HepG2 (cell line): ENCODE results near the gene YEATS2. TPM values are rescaled to one million over a fixed set of nuclear protein-coding genes. Genes with fewer than 3 reads are reported as not detected.

Source experiments
- ATAC-seq: fragments of 200-7000 bp; cut with Tn5 transposase; 3 replicates; pipeline ENCODE4 v1.9.1; 2020; ENCODE audit warnings: mild to moderate bottlenecking, moderate library complexity
- BruUV-seq: library from RNA; stranded (reverse); fragments of 400-500 nt; replicated peaks from 2 replicates; lab custom pipeline; 2021; lab: Mats Ljungman, UMichigan
- CTCF ChIA-PET: fragments of 300-600 bp; formaldehyde crosslinking; extraction: SDS; loops from one replicate; lab custom pipeline; 2021; ENCODE audit warnings: low total read pairs, inconsistent platforms, low intra/inter-chr PET ratio; lab: Yijun Ruan, JAX
- POLR2A ChIA-PET: fragments of 350-600 bp; sonication (Branson Sonifier 250); formaldehyde crosslinking; loops from one replicate; lab custom pipeline; 2020; ENCODE audit warnings: antibody characterized with exemption, inconsistent platforms; lab: Yijun Ruan, JAX
- DNase-seq: peaks from one replicate; pipeline ENCODE4 v3.0.0-alpha.2; 2015; ENCODE audit warnings: low spot score
- FAIRE-seq: peaks from 3 replicates; lab custom pipeline; 2011; peaks lifted over from hg19 to GRCh38; lab: Jason Lieb, UNC
- H2AFZ ChIP-seq: one replicate; pipeline ENCODE4 v1.6.1; 2011; ENCODE audit warnings: low read length, inconsistent platforms
- H3K27ac ChIP-seq: fragments of 300-600 bp; 3 replicates; pipeline ENCODE4 v1.8.0; 2011; ENCODE audit warnings: mixed run types, mild to moderate bottlenecking, mixed read lengths, low read length, inconsistent platforms; ENCODE audit not compliant: insufficient read depth; ENCODE audit errors: extremely low read length
- H3K27me3 ChIP-seq, 2 experiments: fragments of 200-600 bp in 1 of 2; 2 replicates in 1 of 2; 3 replicates in 1 of 2; pipeline versions ENCODE4 v1.6.0 to v1.8.0; 2011; ENCODE audit warnings: low read length in 2 of 2, mild to moderate bottlenecking in 2 of 2, moderate library complexity in 2 of 2, inconsistent platforms in 1 of 2; ENCODE audit not compliant: insufficient read depth in 2 of 2, control insufficient read depth in 1 of 2
- H3K36me3 ChIP-seq, 2 experiments: fragments of 200-600 bp in 1 of 2; replicated peaks in 1 of 2; 2 replicates in 1 of 2; 3 replicates in 1 of 2; pipeline versions ENCODE4 v1.5.1 to v1.8.0; 2011; ENCODE audit warnings: low read length in 2 of 2, inconsistent platforms in 1 of 2; ENCODE audit not compliant: insufficient read depth in 2 of 2, control insufficient read depth in 1 of 2
- H3K4me1 ChIP-seq: 2 replicates; pipeline ENCODE4 v1.5.1; 2012; ENCODE audit warnings: low read length, inconsistent platforms; ENCODE audit not compliant: insufficient read depth
- H3K4me2 ChIP-seq: 2 replicates; pipeline ENCODE4 v1.6.0; 2011; ENCODE audit warnings: low read depth, low read length, inconsistent platforms
- H3K4me3 ChIP-seq, 3 experiments: fragments of 200-600 bp in 1 of 3; sonication (generic), shearing (Covaris generic) in 1 of 3; replicated peaks in 1 of 3; 2 replicates each; pipeline ENCODE4 v1.5.1; 2011 to 2016; ENCODE audit warnings: low read length in 3 of 3, inconsistent platforms in 2 of 3, low read depth in 2 of 3, mild to moderate bottlenecking in 2 of 3, control low read depth in 1 of 3, mixed read lengths in 1 of 3; ENCODE audit not compliant: insufficient read depth in 1 of 3
- H3K79me2 ChIP-seq: one replicate; pipeline ENCODE4 v1.6.1; 2011; ENCODE audit warnings: low read length, inconsistent platforms; ENCODE audit not compliant: insufficient read depth
- H3K9ac ChIP-seq: 2 replicates; pipeline ENCODE4 v1.6.0; 2011; ENCODE audit warnings: mild to moderate bottlenecking, low read depth, low read length, inconsistent platforms; ENCODE audit not compliant: insufficient read depth
- H3K9me3 ChIP-seq: 2 replicates; pipeline ENCODE4 v1.5.1; 2012; ENCODE audit warnings: mild to moderate bottlenecking, low read length
- H4K20me1 ChIP-seq: 2 replicates; pipeline ENCODE4 v1.6.0; 2011; ENCODE audit warnings: inconsistent platforms, mild to moderate bottlenecking, low read length, moderate library complexity; ENCODE audit not compliant: insufficient read depth
- FIP1L1 ChIP-seq: fragments of 200-400 bp; formaldehyde crosslinking; IDR thresholded peaks from 2 replicates; pipeline ENCODE4 v1.6.1; 2018; ENCODE audit warnings: low read depth, mild to moderate bottlenecking, low read length, moderate library complexity, borderline replicate concordance; ENCODE audit not compliant: insufficient read depth
- NFRKB ChIP-seq: fragments of 450-650 bp; IDR thresholded peaks from 2 replicates; pipeline ENCODE4 v1.6.1; 2017
- RARG ChIP-seq: sonication (generic); formaldehyde crosslinking; IDR thresholded peaks from 2 replicates; pipeline ENCODE4 v1.4.0; 2020; ENCODE audit warnings: low read depth, mild to moderate bottlenecking, missing genetic modification reagents
- RXRA ChIP-seq: sonication (generic); formaldehyde crosslinking; IDR thresholded peaks from 2 replicates; pipeline ENCODE4 v1.5.1; 2020; ENCODE audit warnings: missing genetic modification reagents
- YY1 ChIP-seq: IDR thresholded peaks from 2 replicates; pipeline ENCODE4 v1.6.1; 2011; ENCODE audit warnings: low read length, low read depth, moderate library complexity, mild to moderate bottlenecking; ENCODE audit not compliant: insufficient read depth, insufficient replicate concordance
- ZBTB1 ChIP-seq: sonication (generic); formaldehyde crosslinking; IDR thresholded peaks from 2 replicates; pipeline ENCODE4 v1.4.0; 2020; ENCODE audit warnings: missing genetic modification reagents, borderline replicate concordance
- ZBTB3 ChIP-seq: sonication (generic); formaldehyde crosslinking; IDR thresholded peaks from 2 replicates; pipeline ENCODE4 v1.4.0; 2020; ENCODE audit warnings: low read depth, mild to moderate bottlenecking, moderate library complexity, missing genetic modification reagents, borderline replicate concordance
- ZNF451 ChIP-seq: sonication (generic); formaldehyde crosslinking; IDR thresholded peaks from 2 replicates; pipeline ENCODE4 v1.5.0; 2020; ENCODE audit warnings: mild to moderate bottlenecking, missing genetic modification reagents
- ZNF839 ChIP-seq: sonication (generic); formaldehyde crosslinking; IDR thresholded peaks from 2 replicates; pipeline ENCODE4 v1.4.0; 2020; ENCODE audit warnings: missing genetic modification reagents, mild to moderate bottlenecking, borderline replicate concordance
- WGBS: methylation state at CpG from one replicate; pipeline ENCODE4 v1.1.6; 2017; ENCODE audit warnings: low lambda C conversion rate; 5-methylcytosine and 5-hydroxymethylcytosine counted together
- in situ Hi-C: cut with HindIII; loops from 2 replicates; pipeline ENCODE4 v1.10.0; 2017; ENCODE audit warnings: low pct_unique_long_range_greater_than_20kb; ENCODE audit not compliant: extremely low pct_ligation_motif_present
- intact Hi-C: fragments of 100-400 bp; cut with micrococcal nuclease; formaldehyde crosslinking; loops from one replicate; pipeline ENCODE4 v1.10.0; 2022; ENCODE audit not compliant: unreplicated experiment
- polyA plus RNA-seq, 8 experiments: library from polyadenylated mRNA; depleted of rRNA in 3 of 8; stranded (reverse) in 7 of 8; unstranded in 1 of 8; fragments of >200 nt; fragmentation: Illumina TruSeq in 4 of 8; extraction: Trizol in 4 of 8; gene quantifications; 2 replicates each; pipeline versions ENCODE4 v1.2.1 to v1.2.3, GENCODE V29; 2011 to 2016; ENCODE audit warnings: low read depth in 4 of 8, missing spikeins in 1 of 8, mixed read lengths in 1 of 8; ENCODE audit not compliant: insufficient read depth in 1 of 8
- total RNA-seq, 5 experiments: library from RNA; depleted of rRNA; stranded (reverse); fragments of >200 nt; fragmentation: Illumina TruSeq; extraction: Trizol; gene quantifications; 2 replicates each; pipeline ENCODE4 v1.2.3, GENCODE V29; 2016; ENCODE audit warnings: low read depth in 1 of 5

Gene YEATS2
- total and polyA plus RNA-seq, 2 of the 13 experiments (the other 11 are each of a cell fraction or from before 2014, with no cell fraction given), result 18.6 to 33.7 TPM

- TF ChIP-seq RARG (CRISPR knock-in tag), result no peak
- no peak for TF ChIP-seq RXRA
- TF ChIP-seq FIP1L1, result no peak
- no peak for TF ChIP-seq ZBTB1 (CRISPR knock-in tag)
- TF ChIP-seq YY1, result no peak
Observed at GRCh38 chr3:183825456-183826161, 128.0 kb downstream of the YEATS2 start, which contains the start of gene MAP6D1 (continued).

- no peaks in the 10 kb centered on the region for H3K27me3 ChIP-seq
- H3K4me1 ChIP-seq, result no peaks in the 10 kb centered on the region
- intact Hi-C loops, result no loop called here
- BruUV-seq, result no TSS peak
- H3K27ac ChIP-seq, result no peak overlapping the region
- FAIRE-seq, result no peak
- no peak overlapping the region for H2AFZ ChIP-seq
- no peak for DNase-seq
- in situ Hi-C loops, result no loop called here
- no peak overlapping the region for H3K4me3 ChIP-seq
- no peak overlapping the region for H3K9ac ChIP-seq
- H3K36me3 ChIP-seq, result peaks cover 14 to 30% of the 10 kb centered on the region in 2 experiments; a peak in 4 of 5 replicates
- 93% methylated on average over 13 of the region's 14 CpGs for WGBS
- peak; percentile 29 for ATAC-seq
- H4K20me1 ChIP-seq, result no peaks in the 10 kb centered on the region
- H3K79me2 ChIP-seq, result no peaks in the 10 kb centered on the region
- CTCF ChIA-PET, result no interaction called here
- TF ChIP-seq ZNF451 (CRISPR knock-in tag) (no peak), ZBTB3 (no peak), NFRKB (no peak), ZNF839 (CRISPR knock-in tag) (no peak)
- POLR2A ChIA-PET, result no interaction called here
- no peak overlapping the region for H3K4me2 ChIP-seq
- H3K9me3 ChIP-seq, result no peaks in the 10 kb centered on the region
Observed at GRCh38 chr3:183826448-183827250, 129.1 kb downstream of the YEATS2 start.
